ENCODE results near the gene EFCAB14.

DNA sequence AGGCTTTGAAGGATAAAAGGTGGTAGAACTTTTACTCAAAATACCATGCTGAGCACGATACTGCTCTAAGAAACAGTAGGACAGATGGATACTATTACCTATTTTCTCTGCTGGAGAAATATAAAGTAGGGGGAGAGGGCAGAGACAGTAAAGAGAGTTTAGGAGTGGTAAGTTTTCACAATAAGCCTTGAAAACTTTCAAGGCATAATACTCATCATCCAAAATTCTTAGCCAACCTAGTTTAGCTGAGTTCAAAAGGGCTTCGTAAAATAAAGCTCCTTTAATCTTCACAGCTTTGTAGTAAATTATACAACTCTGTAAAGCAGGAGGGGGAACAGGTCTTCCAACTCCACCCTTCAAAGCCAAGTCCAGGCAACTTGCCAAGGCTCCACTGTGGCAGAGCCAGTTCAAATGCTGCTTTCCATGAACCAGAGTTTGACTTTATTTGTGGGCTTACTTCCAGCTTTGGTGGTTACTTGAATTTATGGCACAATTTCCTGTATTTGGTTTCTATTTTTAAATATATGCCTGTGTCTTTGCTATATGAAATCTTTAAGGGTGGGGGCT lies 31.7 kb downstream of the EFCAB14 start:
- TF ChIP-seq, protein P1, sequence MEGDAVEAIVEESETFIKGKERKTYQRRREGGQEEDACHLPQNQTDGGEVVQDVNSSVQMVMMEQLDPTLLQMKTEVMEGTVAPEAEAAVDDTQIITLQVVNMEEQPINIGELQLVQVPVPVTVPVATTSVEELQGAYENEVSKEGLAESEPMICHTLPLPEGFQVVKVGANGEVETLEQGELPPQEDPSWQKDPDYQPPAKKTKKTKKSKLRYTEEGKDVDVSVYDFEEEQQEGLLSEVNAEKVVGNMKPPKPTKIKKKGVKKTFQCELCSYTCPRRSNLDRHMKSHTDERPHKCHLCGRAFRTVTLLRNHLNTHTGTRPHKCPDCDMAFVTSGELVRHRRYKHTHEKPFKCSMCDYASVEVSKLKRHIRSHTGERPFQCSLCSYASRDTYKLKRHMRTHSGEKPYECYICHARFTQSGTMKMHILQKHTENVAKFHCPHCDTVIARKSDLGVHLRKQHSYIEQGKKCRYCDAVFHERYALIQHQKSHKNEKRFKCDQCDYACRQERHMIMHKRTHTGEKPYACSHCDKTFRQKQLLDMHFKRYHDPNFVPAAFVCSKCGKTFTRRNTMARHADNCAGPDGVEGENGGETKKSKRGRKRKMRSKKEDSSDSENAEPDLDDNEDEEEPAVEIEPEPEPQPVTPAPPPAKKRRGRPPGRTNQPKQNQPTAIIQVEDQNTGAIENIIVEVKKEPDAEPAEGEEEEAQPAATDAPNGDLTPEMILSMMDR (IDR thresholded peaks at IDR 0.05), result no peak
- TF ChIP-seq, protein P2, sequence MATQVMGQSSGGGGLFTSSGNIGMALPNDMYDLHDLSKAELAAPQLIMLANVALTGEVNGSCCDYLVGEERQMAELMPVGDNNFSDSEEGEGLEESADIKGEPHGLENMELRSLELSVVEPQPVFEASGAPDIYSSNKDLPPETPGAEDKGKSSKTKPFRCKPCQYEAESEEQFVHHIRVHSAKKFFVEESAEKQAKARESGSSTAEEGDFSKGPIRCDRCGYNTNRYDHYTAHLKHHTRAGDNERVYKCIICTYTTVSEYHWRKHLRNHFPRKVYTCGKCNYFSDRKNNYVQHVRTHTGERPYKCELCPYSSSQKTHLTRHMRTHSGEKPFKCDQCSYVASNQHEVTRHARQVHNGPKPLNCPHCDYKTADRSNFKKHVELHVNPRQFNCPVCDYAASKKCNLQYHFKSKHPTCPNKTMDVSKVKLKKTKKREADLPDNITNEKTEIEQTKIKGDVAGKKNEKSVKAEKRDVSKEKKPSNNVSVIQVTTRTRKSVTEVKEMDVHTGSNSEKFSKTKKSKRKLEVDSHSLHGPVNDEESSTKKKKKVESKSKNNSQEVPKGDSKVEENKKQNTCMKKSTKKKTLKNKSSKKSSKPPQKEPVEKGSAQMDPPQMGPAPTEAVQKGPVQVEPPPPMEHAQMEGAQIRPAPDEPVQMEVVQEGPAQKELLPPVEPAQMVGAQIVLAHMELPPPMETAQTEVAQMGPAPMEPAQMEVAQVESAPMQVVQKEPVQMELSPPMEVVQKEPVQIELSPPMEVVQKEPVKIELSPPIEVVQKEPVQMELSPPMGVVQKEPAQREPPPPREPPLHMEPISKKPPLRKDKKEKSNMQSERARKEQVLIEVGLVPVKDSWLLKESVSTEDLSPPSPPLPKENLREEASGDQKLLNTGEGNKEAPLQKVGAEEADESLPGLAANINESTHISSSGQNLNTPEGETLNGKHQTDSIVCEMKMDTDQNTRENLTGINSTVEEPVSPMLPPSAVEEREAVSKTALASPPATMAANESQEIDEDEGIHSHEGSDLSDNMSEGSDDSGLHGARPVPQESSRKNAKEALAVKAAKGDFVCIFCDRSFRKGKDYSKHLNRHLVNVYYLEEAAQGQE (IDR thresholded peaks at IDR 0.05; ENCODE audit: insufficient read depth in 1 of 2, low read depth in 2 of 2, low read length in 1 of 2), result no peak

Data from Panc1 (cell line).